ENCODE results near the gene ASB6.

- TF ChIP-seq FOXJ3 (CRISPR knock-in tag; IDR thresholded peaks at IDR 0.05; ENCODE audit: borderline replicate concordance) (no peak), CTCF (IDR thresholded peaks at IDR 0.05) (no peak)
Observed at GRCh38 chr9:129685220-129685932, 43.4 kb upstream of the ASB6 start.
